GM10248 (cell line): ENCODE measurements around the gene HSDL2.
"Not testable (repeated sequence)": the region's sequence is repeated elsewhere in the genome, so short reads cannot be mapped to it uniquely, and the experiment has no call there.

ENCODE experiments used
- CTCF ChIA-PET: fragments of 300-600 bp; sonication (Branson Sonifier 250); formaldehyde crosslinking; extraction: SDS; loops from one replicate; lab custom pipeline; 2021; ENCODE audit warnings: antibody characterized with exemption; lab: Yijun Ruan, JAX
- POLR2A ChIA-PET: fragments of 350-650 bp; sonication (Branson Sonifier 250); formaldehyde crosslinking; extraction: SDS; loops from one replicate; lab custom pipeline; 2020; ENCODE audit warnings: antibody characterized with exemption; lab: Yijun Ruan, JAX
- DNase-seq: peaks from one replicate; pipeline ENCODE4 v3.0.0; 2012; ENCODE audit errors: extremely low spot score
- CTCF ChIP-seq: IDR thresholded peaks from 2 replicates; pipeline ENCODE4 v1.5.1; 2012; ENCODE audit warnings: mild to moderate bottlenecking, low read depth; ENCODE audit errors: extremely low read depth, missing control alignments, control extremely low read depth

The HSDL2 gene

GRCh38 chr9:112360047-112360804 lies 19.7 kb upstream of the HSDL2 start:
- no peak for DNase-seq
- CTCF ChIA-PET, result interaction anchor here (1.0 to 4.6 kb wide), 18 partner anchors 10 to 601 kb away, joined by 3 to 79 read pairs (median 8); partner anchors contain the start of gene HSDL2
- TF ChIP-seq CTCF, result no peak
- POLR2A ChIA-PET, result no interaction called here

GRCh38 chr9:112361601-112362000 lies 18.3 kb upstream of the HSDL2 start:
- peak; percentile 31 for TF ChIP-seq CTCF
- DNase-seq, result peak; percentile 29
- CTCF ChIA-PET, result interaction anchor here (0.7 to 4.6 kb wide), 29 partner anchors 8 to 609 kb away, joined by 3 to 79 read pairs (median 4); partner anchors contain the start of genes HSDL2 and PTBP3
- POLR2A ChIA-PET, result no interaction called here

- no peak for TF ChIP-seq CTCF
- no peak for DNase-seq
- CTCF ChIA-PET, result interaction anchor here (1.4 to 3.6 kb wide), 2 partner anchors 27 to 267 kb away, joined by 5 to 19 read pairs; no protein-coding TSS in a partner anchor
- POLR2A ChIA-PET, result no interaction called here
Measured at GRCh38 chr9:112364761-112365160, 15.1 kb upstream of the HSDL2 start.

GRCh38 chr9:112365257-112365656 lies 14.7 kb upstream of the HSDL2 start:
- DNase-seq, POLR2A ChIA-PET: not testable (repeated sequence)
- CTCF ChIA-PET, result interaction anchor here (1.4 to 3.6 kb wide), 3 partner anchors 9 to 267 kb away, joined by 4 to 19 read pairs (median 5); no protein-coding TSS in a partner anchor

- ChIA-PET POLR2A (interaction anchor here (0.7 kb wide), 1 partner anchor 271 kb away, joined by 3 read pairs; no protein-coding TSS in a partner anchor), CTCF (interaction anchor here (0.7 to 3.6 kb wide), 5 partner anchors 11 to 426 kb away, joined by 3 to 19 read pairs (median 5); no protein-coding TSS in a partner anchor)
- DNase-seq, result no peak
- TF ChIP-seq CTCF, result no peak
Measured at GRCh38 chr9:112366591-112366990, 13.3 kb upstream of the HSDL2 start.

GRCh38 chr9:112367465-112367864 lies 12.4 kb upstream of the HSDL2 start:
- ChIA-PET CTCF (interaction anchor here (0.7 to 3.6 kb wide), 4 partner anchors 11 to 425 kb away, joined by 3 to 19 read pairs (median 6); no protein-coding TSS in a partner anchor), POLR2A (no interaction called here)
- no peak for DNase-seq
- TF ChIP-seq CTCF, result no peak

- no peak for DNase-seq
- ChIA-PET POLR2A (no interaction called here), CTCF (interaction anchor here (0.7 to 2.2 kb wide), 7 partner anchors 8 to 273 kb away, joined by 3 to 15 read pairs (median 3); no protein-coding TSS in a partner anchor)
Measured at GRCh38 chr9:112369817-112370216, 10.1 kb upstream of the HSDL2 start.

More at GRCh38 chr9:112369817-112370216, 10.1 kb upstream of the HSDL2 start:
- TF ChIP-seq CTCF, result no peak
